Lower leg skin (tissue), 3 donors: ENCODE results near the gene MFSD6.

Experiments
- POLR2A ChIP-seq, 2 donors: fragments of 450-650 bp; IDR thresholded peaks; one replicate each; pipeline ENCODE4 v1.6.1; 2016 to 2017; ENCODE audit warnings: antibody characterized with exemption in 2 of 2, mild to moderate bottlenecking in 1 of 2, moderate library complexity in 1 of 2
- TF ChIP-seq, protein P1 (sequence below), 3 donors: fragments of 450-650 bp; IDR thresholded peaks; one replicate each; pipeline ENCODE4 v1.5.1; 2016; ENCODE audit warnings: antibody characterized with exemption in 3 of 3, mild to moderate bottlenecking in 3 of 3, moderate library complexity in 2 of 3

DNA sequence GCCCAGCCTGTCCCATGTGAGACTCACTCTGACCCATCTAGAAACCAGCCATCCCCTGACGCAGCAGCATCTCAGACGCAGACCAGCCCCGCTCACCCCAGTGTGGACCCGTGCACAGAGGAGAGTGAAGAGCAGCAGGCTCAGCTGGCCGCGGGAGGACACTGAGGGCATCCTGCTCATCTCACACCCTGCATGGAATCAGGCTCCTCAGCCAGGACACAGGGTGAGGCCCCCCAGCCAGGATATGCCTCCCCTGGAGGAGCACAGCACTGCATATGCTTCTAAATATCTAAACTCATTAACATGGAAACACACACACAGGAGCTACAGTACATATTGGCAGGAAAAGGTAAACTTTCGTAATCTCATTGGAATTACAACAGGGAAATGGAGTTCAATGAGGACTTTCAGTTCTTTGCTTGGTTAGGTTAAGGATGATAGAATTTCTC is 91.9 kb downstream of the MFSD6 start:
- TF ChIP-seq, protein P1, sequence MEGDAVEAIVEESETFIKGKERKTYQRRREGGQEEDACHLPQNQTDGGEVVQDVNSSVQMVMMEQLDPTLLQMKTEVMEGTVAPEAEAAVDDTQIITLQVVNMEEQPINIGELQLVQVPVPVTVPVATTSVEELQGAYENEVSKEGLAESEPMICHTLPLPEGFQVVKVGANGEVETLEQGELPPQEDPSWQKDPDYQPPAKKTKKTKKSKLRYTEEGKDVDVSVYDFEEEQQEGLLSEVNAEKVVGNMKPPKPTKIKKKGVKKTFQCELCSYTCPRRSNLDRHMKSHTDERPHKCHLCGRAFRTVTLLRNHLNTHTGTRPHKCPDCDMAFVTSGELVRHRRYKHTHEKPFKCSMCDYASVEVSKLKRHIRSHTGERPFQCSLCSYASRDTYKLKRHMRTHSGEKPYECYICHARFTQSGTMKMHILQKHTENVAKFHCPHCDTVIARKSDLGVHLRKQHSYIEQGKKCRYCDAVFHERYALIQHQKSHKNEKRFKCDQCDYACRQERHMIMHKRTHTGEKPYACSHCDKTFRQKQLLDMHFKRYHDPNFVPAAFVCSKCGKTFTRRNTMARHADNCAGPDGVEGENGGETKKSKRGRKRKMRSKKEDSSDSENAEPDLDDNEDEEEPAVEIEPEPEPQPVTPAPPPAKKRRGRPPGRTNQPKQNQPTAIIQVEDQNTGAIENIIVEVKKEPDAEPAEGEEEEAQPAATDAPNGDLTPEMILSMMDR (IDR thresholded peaks at IDR 0.05), result no peak
- no peak for TF ChIP-seq POLR2A (IDR thresholded peaks at IDR 0.05)
